GM21423 (cell line): ENCODE data around the gene TAPBP.
"Not testable (repeated sequence)": the region's sequence is repeated elsewhere in the genome, so short reads cannot be mapped to it uniquely, and the experiment has no call there.

Source experiments
- ATAC-seq: cut with Tn5 transposase; IDR thresholded peaks from one replicate; pipeline ENCODE4 v1.9.1; 2021; ENCODE audit warnings: mild to moderate bottlenecking, moderate library complexity; ENCODE audit not compliant: unreplicated experiment

Gene TAPBP

GRCh38 chr6:33277663-33278391 lies 36.1 kb downstream of the TAPBP start:
- no peak for ATAC-seq

- peak; percentile 50 for ATAC-seq
Measured at GRCh38 chr6:33276864-33277662, 36.8 kb downstream of the TAPBP start, which contains the start of gene B3GALT4. Gene B3GALT4, plus strand, starts transcription at chr6:33277123. Its CDS starts 297 bp downstream, at chr6:33277420.

DNA sequence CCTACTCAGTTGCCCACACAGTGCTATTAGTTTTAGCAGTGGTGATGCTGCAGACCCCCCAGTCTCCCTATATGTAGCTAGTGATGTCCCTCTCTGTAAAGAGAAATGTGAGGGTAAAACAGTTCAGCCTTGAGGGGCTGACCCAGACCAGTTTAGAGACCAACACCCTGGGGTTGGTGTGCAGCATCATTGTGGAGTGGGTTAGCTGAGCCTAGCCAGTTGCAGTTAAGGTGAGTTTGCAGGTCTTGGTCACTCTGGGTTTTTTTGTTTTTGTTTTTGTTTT lies 37.4 kb downstream of the TAPBP start:
- no peak for ATAC-seq

GRCh38 chr6:33275795-33276580 lies 37.9 kb downstream of the TAPBP start:
- not testable (repeated sequence) for ATAC-seq

GRCh38 chr6:33273924-33274902 lies 39.7 kb downstream of the TAPBP start:
- ATAC-seq, result no peak

- ATAC-seq, result no peak
Measured at GRCh38 chr6:33273129-33273923, 40.6 kb downstream of the TAPBP start.

GRCh38 chr6:33272275-33273128 lies 41.4 kb downstream of the TAPBP start:
- no peak for ATAC-seq

DNA sequence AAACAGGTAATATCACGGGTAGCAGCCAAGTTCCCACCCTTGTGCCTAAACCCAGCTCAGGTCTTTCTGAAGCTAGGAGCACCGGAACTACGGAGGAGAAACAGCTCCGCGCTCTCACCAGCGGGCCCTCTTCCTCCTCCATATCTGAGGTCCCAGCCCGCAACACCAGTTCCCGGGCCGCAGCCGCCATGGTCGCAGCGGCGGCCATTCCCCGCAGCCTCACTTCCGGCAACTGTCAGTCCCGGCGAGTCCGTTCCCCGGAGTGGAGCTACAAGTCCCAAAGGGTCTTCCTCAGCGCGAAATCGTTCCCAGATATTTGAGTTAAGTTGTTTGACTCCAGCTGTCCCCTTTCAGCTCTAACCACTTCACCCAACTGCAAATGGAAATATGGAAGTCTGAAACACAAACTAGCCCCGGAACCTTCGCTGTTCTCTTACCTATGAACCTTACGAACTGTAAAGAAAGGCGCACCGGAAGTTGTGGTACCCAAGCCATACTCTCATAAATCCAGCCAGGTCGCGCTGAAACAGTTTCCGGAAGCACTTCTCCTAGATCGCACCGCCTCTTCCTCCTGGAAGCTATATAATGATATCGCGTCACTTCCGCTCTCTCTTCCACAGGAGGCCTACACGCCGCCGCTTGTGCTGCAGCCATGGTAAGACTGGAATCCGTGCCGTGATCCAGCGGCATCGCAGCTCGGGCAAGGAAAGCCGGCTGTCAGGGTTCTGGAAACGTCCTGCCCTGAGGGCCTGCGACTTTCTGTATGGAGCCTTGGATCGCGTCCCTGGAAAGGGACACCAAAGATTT lies 42.2 kb downstream of the TAPBP start, which contains the start of the genes RPS18 and VPS52:
Gene RPS18, plus strand, starts transcription at position 608 of the 807 bp plus-strand sequence. Its CDS starts 45 bp downstream, at position 653.
Gene VPS52, minus strand, starts transcription at position 409 of the 807 bp plus-strand sequence. Its CDS starts 201 bp downstream, at position 208.
- peak; percentile 78 for ATAC-seq

DNA sequence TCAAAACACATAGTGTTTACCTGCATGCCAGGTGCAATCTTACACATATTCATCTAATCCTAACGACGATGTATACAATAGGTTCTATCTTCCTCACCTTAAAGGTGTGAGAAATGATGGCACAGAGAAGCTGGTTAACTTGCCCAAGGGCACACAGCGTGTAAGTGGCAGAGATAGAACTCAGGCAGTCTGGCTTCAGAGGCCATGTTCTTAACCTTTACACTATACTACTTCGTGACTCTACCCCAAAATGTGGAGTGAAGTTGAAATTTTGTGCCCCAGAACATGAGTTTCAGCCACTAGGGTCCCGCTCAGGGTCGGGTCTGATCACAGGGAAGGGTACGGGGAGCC lies 42.8 kb downstream of the TAPBP start:
- no peak for ATAC-seq

DNA sequence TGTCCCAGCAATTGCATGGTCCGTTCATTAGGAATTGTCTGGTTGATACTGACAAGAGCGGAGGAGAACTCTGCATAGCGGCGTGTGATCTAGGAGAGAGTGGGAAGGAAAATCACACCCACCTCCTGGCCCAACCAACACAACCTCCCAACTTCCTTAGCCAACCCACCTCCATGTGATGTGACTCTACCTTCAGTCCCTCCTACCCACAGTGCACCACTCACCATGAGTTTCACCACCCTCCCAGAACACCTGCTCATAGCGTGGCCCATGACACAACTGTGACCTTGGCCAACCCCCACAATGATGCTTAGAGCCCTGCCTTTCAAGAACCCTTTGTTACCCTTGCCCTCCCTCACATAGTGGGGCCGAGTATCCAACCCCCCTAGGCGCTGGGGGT lies 49.9 kb downstream of the TAPBP start:
- no peak for ATAC-seq

DNA sequence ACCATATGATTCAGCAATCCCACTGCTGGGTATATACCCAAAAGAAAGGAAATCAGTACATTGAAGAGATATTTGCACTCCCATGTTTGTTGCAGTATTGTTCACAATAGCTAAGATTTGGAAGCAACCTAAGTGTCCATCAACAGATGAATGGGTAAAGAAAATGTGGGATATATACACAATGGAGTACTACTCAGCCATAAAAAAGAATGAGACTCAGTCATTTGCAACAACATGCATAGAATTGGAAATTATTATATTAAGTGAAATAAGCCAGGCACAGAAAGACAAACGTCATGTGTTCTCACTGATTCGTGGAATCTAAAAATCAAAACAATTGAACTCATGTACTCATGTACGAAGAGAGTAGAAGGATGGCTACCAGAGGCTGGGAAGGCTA lies 51.4 kb downstream of the TAPBP start:
- ATAC-seq, result not testable (repeated sequence)

- ATAC-seq, result no peak
Measured at GRCh38 chr6:33259032-33259431, 54.8 kb downstream of the TAPBP start.

GRCh38 chr6:33254591-33254990 lies 59.3 kb downstream of the TAPBP start:
- ATAC-seq, result no peak

GRCh38 chr6:33252759-33253158 lies 61.1 kb downstream of the TAPBP start:
- no peak for ATAC-seq

GRCh38 chr6:33251395-33252012 lies 62.4 kb downstream of the TAPBP start:
- ATAC-seq, result no peak

DNA sequence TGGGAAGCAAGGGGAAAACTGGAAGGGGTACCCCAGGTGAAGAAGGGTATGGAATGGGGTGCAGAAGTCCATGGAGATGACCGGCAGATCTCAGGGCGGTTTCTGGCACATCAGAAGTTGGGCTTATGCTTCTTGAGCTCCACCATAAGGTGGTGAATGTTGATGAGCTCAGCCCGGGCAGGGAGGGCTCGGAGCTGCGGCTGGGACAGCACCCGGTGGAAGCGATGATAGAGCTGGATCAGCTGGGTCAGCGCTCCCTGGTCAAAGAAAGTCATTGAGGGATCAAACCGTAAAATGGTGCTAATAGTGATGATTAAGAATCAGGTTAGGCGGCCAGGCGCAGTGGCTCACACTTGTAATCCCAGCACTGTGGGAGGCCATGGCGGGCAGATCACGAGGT lies 63.1 kb downstream of the TAPBP start:
- no peak for ATAC-seq
